Measurements from ENCODE around the gene OSGIN1.

DNA sequence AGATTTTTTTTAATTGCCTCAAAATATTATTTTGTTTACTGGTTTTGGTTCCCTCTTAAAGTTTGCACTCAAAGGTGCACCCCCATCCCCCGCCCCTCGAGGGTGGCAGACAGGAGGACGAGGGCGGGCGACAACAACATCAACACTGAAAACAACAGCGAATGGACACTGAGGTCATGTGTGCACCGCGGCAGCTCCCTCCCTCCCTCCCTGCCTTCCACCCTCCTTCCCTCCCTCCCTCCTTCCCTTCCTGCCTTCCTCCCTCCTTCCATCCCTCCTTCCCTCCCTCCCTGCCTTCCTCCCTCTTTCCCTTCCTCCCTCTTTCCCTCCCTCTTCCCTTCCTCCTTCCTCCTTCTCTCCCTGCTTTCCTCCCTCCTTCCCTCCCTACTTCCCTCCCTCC is 1.5 kb upstream of the OSGIN1 start:
- no peak for TF ChIP-seq RFX5 (IDR thresholded peaks at IDR 0.05; ENCODE audit: borderline replicate concordance, low read depth, low read length)
- TF ChIP-seq, protein P1, sequence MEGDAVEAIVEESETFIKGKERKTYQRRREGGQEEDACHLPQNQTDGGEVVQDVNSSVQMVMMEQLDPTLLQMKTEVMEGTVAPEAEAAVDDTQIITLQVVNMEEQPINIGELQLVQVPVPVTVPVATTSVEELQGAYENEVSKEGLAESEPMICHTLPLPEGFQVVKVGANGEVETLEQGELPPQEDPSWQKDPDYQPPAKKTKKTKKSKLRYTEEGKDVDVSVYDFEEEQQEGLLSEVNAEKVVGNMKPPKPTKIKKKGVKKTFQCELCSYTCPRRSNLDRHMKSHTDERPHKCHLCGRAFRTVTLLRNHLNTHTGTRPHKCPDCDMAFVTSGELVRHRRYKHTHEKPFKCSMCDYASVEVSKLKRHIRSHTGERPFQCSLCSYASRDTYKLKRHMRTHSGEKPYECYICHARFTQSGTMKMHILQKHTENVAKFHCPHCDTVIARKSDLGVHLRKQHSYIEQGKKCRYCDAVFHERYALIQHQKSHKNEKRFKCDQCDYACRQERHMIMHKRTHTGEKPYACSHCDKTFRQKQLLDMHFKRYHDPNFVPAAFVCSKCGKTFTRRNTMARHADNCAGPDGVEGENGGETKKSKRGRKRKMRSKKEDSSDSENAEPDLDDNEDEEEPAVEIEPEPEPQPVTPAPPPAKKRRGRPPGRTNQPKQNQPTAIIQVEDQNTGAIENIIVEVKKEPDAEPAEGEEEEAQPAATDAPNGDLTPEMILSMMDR (IDR thresholded peaks at IDR 0.05; ENCODE audit: control extremely low read depth in 1 of 3, insufficient read depth in 1 of 3, low read depth in 1 of 3, low read length in 3 of 3): no peak
- TF ChIP-seq, protein P2, sequence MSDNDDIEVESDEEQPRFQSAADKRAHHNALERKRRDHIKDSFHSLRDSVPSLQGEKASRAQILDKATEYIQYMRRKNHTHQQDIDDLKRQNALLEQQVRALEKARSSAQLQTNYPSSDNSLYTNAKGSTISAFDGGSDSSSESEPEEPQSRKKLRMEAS (IDR thresholded peaks at IDR 0.05): no peak
- no peak for TF ChIP-seq BRCA1 (IDR thresholded peaks at IDR 0.05; ENCODE audit: low read depth, low read length)
- TF ChIP-seq RAD21 (IDR thresholded peaks at IDR 0.05 in 1 of 2, conservative IDR thresholded peaks at IDR 0.05 in 1 of 2; ENCODE audit: low read depth in 2 of 2, low read length in 2 of 2): no peak
- no peak for TF ChIP-seq CEBPB (IDR thresholded peaks at IDR 0.05; ENCODE audit: low read depth, low read length)
- no peak for TF ChIP-seq TAF1 (IDR thresholded peaks at IDR 0.05; ENCODE audit: low read depth, low read length)
- no peak for TF ChIP-seq POLR2AphosphoS5 (IDR thresholded peaks at IDR 0.05; ENCODE audit: low read depth, low read length)
- TF ChIP-seq TEAD4 (IDR thresholded peaks at IDR 0.05; ENCODE audit: low read depth, low read length): no peak
- TF ChIP-seq SP1 (IDR thresholded peaks at IDR 0.05; ENCODE audit: low read depth, low read length): no peak
- TF ChIP-seq YY1 (IDR thresholded peaks at IDR 0.05; ENCODE audit: low read depth, low read length): no peak
- TF ChIP-seq CHD2 (IDR thresholded peaks at IDR 0.05; ENCODE audit: low read length): no peak
- TF ChIP-seq PHF8 (conservative IDR thresholded peaks at IDR 0.05; ENCODE audit: low read depth, low read length): no peak

Data from H1 (cell line).